GM13977 (cell line): ENCODE data around the gene JADE2.

Experiments used
- DNase-seq: peaks from one replicate; pipeline ENCODE4 v3.0.0; 2012; ENCODE audit warnings: low spot score
- CTCF ChIP-seq: IDR thresholded peaks from 2 replicates; pipeline ENCODE4 v1.5.1; 2012; ENCODE audit warnings: mild to moderate bottlenecking, control low read depth; ENCODE audit not compliant: insufficient read depth; ENCODE audit errors: extremely low read depth, missing control alignments
- in situ Hi-C: fragments of 300-500 bp; cut with MboI; formaldehyde crosslinking; loops from one replicate; pipeline ENCODE4 v1.12.0; 2022; ENCODE audit warnings: low sequenced_read_pairs, low pct_unique_long_range_greater_than_20kb, mixed read lengths, inconsistent platforms; ENCODE audit not compliant: unreplicated experiment

JADE2 gene

GRCh38 chr5:134570365-134570758, 44.9 kb downstream of the JADE2 start:
- TF ChIP-seq CTCF: no peak
- DNase-seq: no peak
- in situ Hi-C loops: no loop called here

GRCh38 chr5:134570886-134571285, 45.4 kb downstream of the JADE2 start:
- no peak for TF ChIP-seq CTCF
- no peak for DNase-seq
- in situ Hi-C loops: no loop called here

- TF ChIP-seq CTCF: no peak
- no peak for DNase-seq
Observed at GRCh38 chr5:134571693-134572405, 46.4 kb downstream of the JADE2 start.

GRCh38 chr5:134572811-134573210, 47.3 kb downstream of the JADE2 start:
- DNase-seq: no peak
- no peak for TF ChIP-seq CTCF
- in situ Hi-C loops: no loop called here

More at GRCh38 chr5:134571693-134572405, 46.4 kb downstream of the JADE2 start:
- in situ Hi-C loops: no loop called here

GRCh38 chr5:134574521-134574920, 49.1 kb downstream of the JADE2 start:
- in situ Hi-C loops: no loop called here
- DNase-seq: no peak
- no peak for TF ChIP-seq CTCF

- no peak for TF ChIP-seq CTCF
- in situ Hi-C loops: loop anchor here (5.0 kb wide), 1 partner anchor 273 kb away; no protein-coding TSS in a partner anchor
- DNase-seq: no peak
Observed at GRCh38 chr5:134575316-134575715, 49.8 kb downstream of the JADE2 start.
